WTC11 (cell line): Measurements from ENCODE around the gene GGN. TPM values are rescaled to one million over a fixed set of nuclear protein-coding genes. Genes with fewer than 3 reads are reported as not detected.

ENCODE experiments used
- ATAC-seq: fragments of 200-7000 bp; cut with Tn5 transposase; 2 replicates; pipeline ENCODE4 v1.10.0; 2021; ENCODE audit warnings: mild to moderate bottlenecking, moderate library complexity
- CTCF ChIA-PET: fragments of 300-600 bp; sonication (Branson Sonifier 250); formaldehyde crosslinking; loops from one replicate; lab custom pipeline; 2021; ENCODE audit warnings: antibody characterized with exemption; lab: Charles Lee
- POLR2A ChIA-PET: fragments of 350-600 bp; sonication (Branson Sonifier 250); formaldehyde crosslinking; loops from one replicate; lab custom pipeline; 2021; ENCODE audit warnings: antibody characterized with exemption; lab: Charles Lee
- DNase-seq: peaks from one replicate; pipeline ENCODE4 v3.0.0; 2021; ENCODE audit warnings: low spot score
- H3K27ac Mint-ChIP-seq: 2 replicates; pipeline ENCODE4 v1.8.0; 2021; ENCODE audit warnings: mixed read lengths
- H3K27me3 Mint-ChIP-seq: 2 replicates; pipeline ENCODE4 v1.8.0; 2021; ENCODE audit warnings: low read depth, mild to moderate bottlenecking, moderate library complexity, mixed read lengths
- H3K36me3 Mint-ChIP-seq: 2 replicates; pipeline ENCODE4 v1.8.0; 2021; ENCODE audit warnings: mixed read lengths
- H3K4me1 Mint-ChIP-seq: 2 replicates; pipeline ENCODE4 v1.8.0; 2022; ENCODE audit warnings: mixed read lengths
- H3K4me3 Mint-ChIP-seq: 2 replicates; pipeline ENCODE4 v1.8.0; 2021; ENCODE audit warnings: mild to moderate bottlenecking, moderate library complexity, mixed read lengths
- H3K9me3 Mint-ChIP-seq: 2 replicates; pipeline ENCODE4 v1.8.0; 2021; ENCODE audit warnings: mixed read lengths
- RELA ChIP-seq: sonication (generic); formaldehyde crosslinking; IDR thresholded peaks from 2 replicates; pipeline ENCODE4 v1.8.1; 2022; ENCODE audit warnings: missing genetic modification reagents, mild to moderate bottlenecking, borderline replicate concordance
- SP1 ChIP-seq: sonication (generic); formaldehyde crosslinking; conservative IDR thresholded peaks from 2 replicates; pipeline ENCODE4 v1.8.1; 2022; ENCODE audit warnings: missing genetic modification reagents
- ZNF423 ChIP-seq: fragments of 250-450 bp; sonication (Bioruptor Pico); IDR thresholded peaks from 2 replicates; pipeline ENCODE4 v2.1.2; 2022; ENCODE audit warnings: mild to moderate bottlenecking, moderate library complexity
- total RNA-seq: library from RNA; stranded (reverse); gene quantifications from 3 replicates; pipeline ENCODE4 v1.2.3, GENCODE V29; 2021
- TF ChIP-seq, protein P1 (sequence below): sonication (generic); formaldehyde crosslinking; IDR thresholded peaks from 2 replicates; pipeline ENCODE4 v1.8.0; 2023; ENCODE audit warnings: missing genetic modification reagents, mild to moderate bottlenecking, borderline replicate concordance

GGN gene
- total RNA-seq, 1 experiment from 2014 or later = 2.4 TPM

- Mint-ChIP-seq H3K9me3 (no peaks in the 10 kb centered on the region), H3K36me3 (peaks cover 2% of the 10 kb centered on the region; the same call in 1 of the 2 replicates), H3K4me1 (peaks cover 11% of the 10 kb centered on the region), H3K4me3 (peak overlapping the region; percentile 100), H3K27ac (peak overlapping the region; percentile 100), H3K27me3 (peaks cover 3% of the 10 kb centered on the region; the same call in 1 of the 2 replicates)
- DNase-seq = peak; percentile 93
- TF ChIP-seq ZNF423 (no peak), SP1 (CRISPR knock-in tag) (peak; percentile 59; the same call in 1 of the 2 replicates), RELA (CRISPR knock-in tag) (no peak)
- TF ChIP-seq, protein P1, sequence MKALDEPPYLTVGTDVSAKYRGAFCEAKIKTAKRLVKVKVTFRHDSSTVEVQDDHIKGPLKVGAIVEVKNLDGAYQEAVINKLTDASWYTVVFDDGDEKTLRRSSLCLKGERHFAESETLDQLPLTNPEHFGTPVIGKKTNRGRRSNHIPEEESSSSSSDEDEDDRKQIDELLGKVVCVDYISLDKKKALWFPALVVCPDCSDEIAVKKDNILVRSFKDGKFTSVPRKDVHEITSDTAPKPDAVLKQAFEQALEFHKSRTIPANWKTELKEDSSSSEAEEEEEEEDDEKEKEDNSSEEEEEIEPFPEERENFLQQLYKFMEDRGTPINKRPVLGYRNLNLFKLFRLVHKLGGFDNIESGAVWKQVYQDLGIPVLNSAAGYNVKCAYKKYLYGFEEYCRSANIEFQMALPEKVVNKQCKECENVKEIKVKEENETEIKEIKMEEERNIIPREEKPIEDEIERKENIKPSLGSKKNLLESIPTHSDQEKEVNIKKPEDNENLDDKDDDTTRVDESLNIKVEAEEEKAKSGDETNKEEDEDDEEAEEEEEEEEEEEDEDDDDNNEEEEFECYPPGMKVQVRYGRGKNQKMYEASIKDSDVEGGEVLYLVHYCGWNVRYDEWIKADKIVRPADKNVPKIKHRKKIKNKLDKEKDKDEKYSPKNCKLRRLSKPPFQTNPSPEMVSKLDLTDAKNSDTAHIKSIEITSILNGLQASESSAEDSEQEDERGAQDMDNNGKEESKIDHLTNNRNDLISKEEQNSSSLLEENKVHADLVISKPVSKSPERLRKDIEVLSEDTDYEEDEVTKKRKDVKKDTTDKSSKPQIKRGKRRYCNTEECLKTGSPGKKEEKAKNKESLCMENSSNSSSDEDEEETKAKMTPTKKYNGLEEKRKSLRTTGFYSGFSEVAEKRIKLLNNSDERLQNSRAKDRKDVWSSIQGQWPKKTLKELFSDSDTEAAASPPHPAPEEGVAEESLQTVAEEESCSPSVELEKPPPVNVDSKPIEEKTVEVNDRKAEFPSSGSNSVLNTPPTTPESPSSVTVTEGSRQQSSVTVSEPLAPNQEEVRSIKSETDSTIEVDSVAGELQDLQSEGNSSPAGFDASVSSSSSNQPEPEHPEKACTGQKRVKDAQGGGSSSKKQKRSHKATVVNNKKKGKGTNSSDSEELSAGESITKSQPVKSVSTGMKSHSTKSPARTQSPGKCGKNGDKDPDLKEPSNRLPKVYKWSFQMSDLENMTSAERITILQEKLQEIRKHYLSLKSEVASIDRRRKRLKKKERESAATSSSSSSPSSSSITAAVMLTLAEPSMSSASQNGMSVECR = peak; percentile 17; the same call in 1 of the 2 replicates
- POLR2A ChIA-PET = interaction anchor here (0.6 kb wide), 1 partner anchor 106 kb away, joined by 3 read pairs; no protein-coding TSS in a partner anchor
- ATAC-seq = peak; percentile 71
- CTCF ChIA-PET = interaction anchor here (0.7 to 4.5 kb wide), 21 partner anchors 15 to 430 kb away, joined by 3 to 50 read pairs (median 9); partner anchors contain the start of genes C19orf33, FAM98C, GGN and KCNK6
Measured at GRCh38 chr19:38335949-38336637, 51.7 kb downstream of the GGN start.

Other genes starting within 250 kb of the GGN start
- 5.2 to 6.8 TPM (median 5.9 TPM) in 3 replicates for gene DPF1, start 163.8 kb downstream of the GGN start, total RNA-seq
- 32.3 to 33.8 TPM (median 33.4 TPM) in 3 replicates for gene PPP1R14A, start 131.7 kb downstream of the GGN start, total RNA-seq
- 335 to 400 TPM (median 358 TPM) in 3 replicates for gene SPINT2, start 123.5 kb downstream of the GGN start, total RNA-seq
- 16.1 to 22.3 TPM (median 21.3 TPM) in 3 replicates for gene C19orf33, start 83.8 kb downstream of the GGN start, total RNA-seq
- 83.3 to 92.5 TPM (median 90.1 TPM) in 3 replicates for gene YIF1B, start 72.1 kb downstream of the GGN start, total RNA-seq
- gene KCNK6, start 68.2 kb downstream of the GGN start, total RNA-seq = 12.9 to 18.3 TPM (median 13.2 TPM) in 3 replicates
- gene CATSPERG, start 52.2 kb downstream of the GGN start, total RNA-seq = 4.6 to 8.7 TPM (median 6.3 TPM) in 3 replicates
- gene PSMD8, start 13.5 kb downstream of the GGN start, total RNA-seq = 156 to 167 TPM (median 160 TPM) in 3 replicates
- 5.2 to 7.3 TPM (median 7.2 TPM) in 3 replicates for gene SPRED3, start 663 bp upstream of the GGN start, total RNA-seq
- 9.7 to 12.2 TPM (median 10.2 TPM) in 3 replicates for gene FAM98C, start 15.1 kb upstream of the GGN start, total RNA-seq
- gene RASGRP4, start 38.2 kb upstream of the GGN start, total RNA-seq = 2.5 to 4.1 TPM (median 3.4 TPM) in 3 replicates
- gene RYR1, start 45.7 kb upstream of the GGN start, total RNA-seq = 19.8 to 24.2 TPM (median 21.1 TPM) in 3 replicates
- gene MAP4K1, start 229.9 kb upstream of the GGN start, total RNA-seq = 14.0 to 25.0 TPM (median 24.5 TPM) in 3 replicates
- 389 to 416 TPM (median 410 TPM) in 3 replicates for gene EIF3K, start 231.2 kb upstream of the GGN start, total RNA-seq